ENCODE results near the gene STK11IP. TPM values are rescaled to one million over a fixed set of nuclear protein-coding genes. Genes with fewer than 3 reads are reported as not detected.

The STK11IP gene
- total and polyA plus RNA-seq, 2 of the 4 experiments (the other 2 are of a cell fraction), result 14.5 to 19.7 TPM

DNA sequence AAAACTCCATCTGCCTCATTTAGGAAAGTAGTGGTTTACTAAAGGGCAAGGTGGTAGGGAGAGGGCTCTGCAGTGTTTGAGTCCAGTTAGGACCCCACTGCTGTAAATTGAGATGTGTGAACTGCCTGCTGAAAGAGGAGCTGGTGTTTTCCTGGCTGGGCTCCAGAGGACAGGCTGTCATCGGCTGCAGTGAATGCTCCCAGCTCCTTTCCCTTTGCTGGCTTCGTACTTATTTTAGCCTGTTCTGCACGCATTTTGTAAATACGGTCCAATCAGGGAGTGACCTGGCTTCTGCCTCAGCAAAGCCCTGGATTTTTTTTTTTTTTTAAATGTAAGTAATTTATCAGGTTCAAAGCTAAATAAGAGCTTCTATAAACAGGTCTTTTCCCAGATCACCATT is 67.3 kb downstream of the STK11IP start:
- no peak overlapping the region for H3K56ac ChIP-seq (ENCODE audit: extremely low read depth, insufficient read depth, low read length)
- no peak overlapping the region for H3K4me3 ChIP-seq (ENCODE audit: insufficient read depth, low read depth, low read length)
- H4K5ac ChIP-seq (ENCODE audit: low read depth, low read length), result no peak overlapping the region
- H3K9ac ChIP-seq (ENCODE audit: low read depth, low read length), result no peak overlapping the region
- H3K79me1 ChIP-seq (ENCODE audit: low read depth in 1 of 2, low read length in 2 of 2), result no peaks in the 10 kb centered on the region
- ChIA-PET POLR2A (ENCODE audit: unreplicated experiment) (no interaction called here), CTCF (no interaction called here)
- no TSS peak for BruUV-seq (replicated peaks)
- no peak overlapping the region for H2BK5ac ChIP-seq (ENCODE audit: low read depth, low read length, poor library complexity, severe bottlenecking)
- H4K91ac ChIP-seq (ENCODE audit: insufficient read depth, low read depth, low read length), result no peak overlapping the region
- dilution Hi-C loops (cut with HindIII; ENCODE audit: low sequenced_read_pairs, unreplicated experiment), result no loop called here
- H3K27me3 ChIP-seq (ENCODE audit: control insufficient read depth, insufficient read depth, low read length), result peaks cover 23% of the 10 kb centered on the region
- ATAC-seq (ENCODE audit: low read depth) (no peak), DNase-seq (peak; percentile 47)
- H4K20me1 ChIP-seq (ENCODE audit: insufficient read depth, low read length), result no peaks in the 10 kb centered on the region
- no peak overlapping the region for H2AK5ac ChIP-seq (ENCODE audit: low read depth, low read length)
- WGBS, 2 experiments (ENCODE audit: extremely low coverage in 2 of 2, insufficient read length in 1 of 2), result 27% methylated on average over 2 of the region's 4 CpGs; no CpG with 5 or more reads in 1 of the 2 experiments
- no peak overlapping the region for H3K14ac ChIP-seq (replicated peaks; ENCODE audit: low read depth, low read length)
- H2AK9ac ChIP-seq (replicated peaks; ENCODE audit: low read depth, low read length, poor library complexity), result no peak overlapping the region
- H3K18ac ChIP-seq (ENCODE audit: low read depth, low read length), result no peak overlapping the region
- intact Hi-C loops (cut with micrococcal nuclease), result no loop called here
- no peak overlapping the region for H3K23ac ChIP-seq (ENCODE audit: low read depth, low read length)
- H3K4me2 ChIP-seq (ENCODE audit: low read depth, low read length), result no peak overlapping the region
- H2AFZ ChIP-seq (replicated peaks; ENCODE audit: low read length, poor library complexity), result no peak overlapping the region
- peaks cover 4% of the 10 kb centered on the region for H3K9me3 ChIP-seq (ENCODE audit: control insufficient read depth, insufficient read depth, low read length)
- H3K9me1 ChIP-seq (ENCODE audit: insufficient read depth, low read length), result no peaks in the 10 kb centered on the region
- H4K8ac ChIP-seq (ENCODE audit: low read depth in 2 of 2, low read length in 2 of 2), result no peak overlapping the region
- H3K4ac ChIP-seq (ENCODE audit: low read depth, low read length), result no peak overlapping the region
- no peak overlapping the region for H2BK20ac ChIP-seq (ENCODE audit: low read depth, low read length)
- H3K36me3 ChIP-seq (ENCODE audit: control insufficient read depth, insufficient read depth, low read length), result no peaks in the 10 kb centered on the region
- no peak overlapping the region for H2BK120ac ChIP-seq (ENCODE audit: low read depth, low read length)
- no peaks in the 10 kb centered on the region for H3K4me1 ChIP-seq (ENCODE audit: control insufficient read depth, insufficient read depth, low read length)
- TF ChIP-seq RCOR1 (IDR thresholded peaks at IDR 0.05; ENCODE audit: insufficient replicate concordance, low read length), result no peak
- TF ChIP-seq MXI1 (IDR thresholded peaks at IDR 0.05; ENCODE audit: borderline replicate concordance, low read depth, low read length), result no peak
- TF ChIP-seq NFE2L2 (IDR thresholded peaks at IDR 0.05; ENCODE audit: low read depth, low read length), result no peak
- no peak for TF ChIP-seq MAFK (IDR thresholded peaks at IDR 0.05; ENCODE audit: low read depth, low read length)
- no peak for TF ChIP-seq CHD1 (IDR thresholded peaks at IDR 0.05; ENCODE audit: low read depth, low read length)
- no peak for TF ChIP-seq CEBPB (IDR thresholded peaks at IDR 0.05; ENCODE audit: low read depth, low read length)
- no peak for TF ChIP-seq BHLHE40 (IDR thresholded peaks at IDR 0.05; ENCODE audit: low read depth, low read length)
- TF ChIP-seq RAD21 (IDR thresholded peaks at IDR 0.05; ENCODE audit: low read length), result no peak
- TF ChIP-seq, protein P1, sequence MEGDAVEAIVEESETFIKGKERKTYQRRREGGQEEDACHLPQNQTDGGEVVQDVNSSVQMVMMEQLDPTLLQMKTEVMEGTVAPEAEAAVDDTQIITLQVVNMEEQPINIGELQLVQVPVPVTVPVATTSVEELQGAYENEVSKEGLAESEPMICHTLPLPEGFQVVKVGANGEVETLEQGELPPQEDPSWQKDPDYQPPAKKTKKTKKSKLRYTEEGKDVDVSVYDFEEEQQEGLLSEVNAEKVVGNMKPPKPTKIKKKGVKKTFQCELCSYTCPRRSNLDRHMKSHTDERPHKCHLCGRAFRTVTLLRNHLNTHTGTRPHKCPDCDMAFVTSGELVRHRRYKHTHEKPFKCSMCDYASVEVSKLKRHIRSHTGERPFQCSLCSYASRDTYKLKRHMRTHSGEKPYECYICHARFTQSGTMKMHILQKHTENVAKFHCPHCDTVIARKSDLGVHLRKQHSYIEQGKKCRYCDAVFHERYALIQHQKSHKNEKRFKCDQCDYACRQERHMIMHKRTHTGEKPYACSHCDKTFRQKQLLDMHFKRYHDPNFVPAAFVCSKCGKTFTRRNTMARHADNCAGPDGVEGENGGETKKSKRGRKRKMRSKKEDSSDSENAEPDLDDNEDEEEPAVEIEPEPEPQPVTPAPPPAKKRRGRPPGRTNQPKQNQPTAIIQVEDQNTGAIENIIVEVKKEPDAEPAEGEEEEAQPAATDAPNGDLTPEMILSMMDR (conservative IDR thresholded peaks at IDR 0.05; ENCODE audit: low read depth, low read length), result no peak
- TF ChIP-seq SMC3 (IDR thresholded peaks at IDR 0.05; ENCODE audit: low read depth, low read length), result no peak
- TF ChIP-seq MAZ (IDR thresholded peaks at IDR 0.05; ENCODE audit: borderline replicate concordance, low read depth, low read length), result no peak
- no peak for TF ChIP-seq POLR2A (IDR thresholded peaks at IDR 0.05; ENCODE audit: low read depth, low read length)
- TF ChIP-seq FOS (IDR thresholded peaks at IDR 0.05; ENCODE audit: low read depth, low read length), result no peak
- TF ChIP-seq RFX5 (IDR thresholded peaks at IDR 0.05; ENCODE audit: low read depth, low read length), result no peak
- TF ChIP-seq, protein P2, sequence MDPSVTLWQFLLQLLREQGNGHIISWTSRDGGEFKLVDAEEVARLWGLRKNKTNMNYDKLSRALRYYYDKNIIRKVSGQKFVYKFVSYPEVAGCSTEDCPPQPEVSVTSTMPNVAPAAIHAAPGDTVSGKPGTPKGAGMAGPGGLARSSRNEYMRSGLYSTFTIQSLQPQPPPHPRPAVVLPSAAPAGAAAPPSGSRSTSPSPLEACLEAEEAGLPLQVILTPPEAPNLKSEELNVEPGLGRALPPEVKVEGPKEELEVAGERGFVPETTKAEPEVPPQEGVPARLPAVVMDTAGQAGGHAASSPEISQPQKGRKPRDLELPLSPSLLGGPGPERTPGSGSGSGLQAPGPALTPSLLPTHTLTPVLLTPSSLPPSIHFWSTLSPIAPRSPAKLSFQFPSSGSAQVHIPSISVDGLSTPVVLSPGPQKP (IDR thresholded peaks at IDR 0.05; ENCODE audit: borderline replicate concordance, low read depth, low read length), result no peak
- H3K27ac ChIP-seq (ENCODE audit: insufficient read depth, low read length), result no peak overlapping the region
- H2BK15ac ChIP-seq (ENCODE audit: low read depth, low read length), result no peak overlapping the region
- in situ Hi-C loops (cut with MboI; ENCODE audit: low sequenced_read_pairs), result no loop called here

Data from IMR-90 (cell line).